GM12878 (cell line): ENCODE results near the gene ZFYVE19. TPM values are rescaled to one million over a fixed set of nuclear protein-coding genes. Genes with fewer than 3 reads are reported as not detected.

Experiments used
- ATAC-seq: fragments of 200-7000 bp; cut with Tn5 transposase; 3 replicates; pipeline ENCODE4 v1.9.1; 2020; ENCODE audit warnings: mild to moderate bottlenecking, moderate library complexity
- BruUV-seq: library from RNA; stranded (reverse); fragments of 400-500 nt; replicated peaks from 2 replicates; lab custom pipeline; 2021; lab: Mats Ljungman, UMichigan
- CTCF ChIA-PET: fragments of 300-600 bp; sonication (Branson Sonifier 250); formaldehyde crosslinking; extraction: SDS; loops from one replicate; lab custom pipeline; 2021; ENCODE audit warnings: inconsistent platforms; lab: Yijun Ruan, JAX
- POLR2A ChIA-PET: fragments of 350-600 bp; formaldehyde crosslinking; extraction: SDS; loops from one replicate; lab custom pipeline; 2021; ENCODE audit warnings: inconsistent platforms; lab: Charles Lee
- RAD21 ChIA-PET: fragments of 300-600 bp; sonication (Branson Sonifier 250); formaldehyde crosslinking; loops from one replicate; lab custom pipeline; 2023; ENCODE audit warnings: antibody characterized with exemption; ENCODE audit not compliant: unreplicated experiment; lab: Charles Lee
- SMC1A ChIA-PET: fragments of 300-600 bp; sonication (Branson Sonifier 250); formaldehyde crosslinking; loops from one replicate; lab custom pipeline; 2023; ENCODE audit not compliant: unreplicated experiment, uncharacterized antibody; lab: Charles Lee
- DNase-seq: peaks from one replicate; pipeline ENCODE4 v3.0.0-alpha.2; 2011; ENCODE audit warnings: low read depth, low spot score
- FAIRE-seq: peaks from 3 replicates; lab custom pipeline; 2011; peaks lifted over from hg19 to GRCh38; lab: Jason Lieb, UNC
- H2AFZ ChIP-seq: 2 replicates; pipeline ENCODE4 v1.6.0; 2011; ENCODE audit warnings: low read depth, low read length, control low read depth; ENCODE audit not compliant: control insufficient read depth
- H3K27ac ChIP-seq: 2 replicates; pipeline ENCODE4 v1.5.1; 2011; ENCODE audit warnings: control low read depth; ENCODE audit not compliant: control insufficient read depth, insufficient read depth
- H3K27me3 ChIP-seq, 2 experiments: replicated peaks in 1 of 2; 2 replicates each; pipeline versions ENCODE4 v1.6.0 to v1.6.1; 2011; ENCODE audit warnings: low read length in 1 of 2; ENCODE audit not compliant: control insufficient read depth in 2 of 2, insufficient read depth in 2 of 2
- H3K36me3 ChIP-seq, 2 experiments: 2 replicates each; pipeline ENCODE4 v1.5.1; 2011; ENCODE audit warnings: low read length in 1 of 2; ENCODE audit not compliant: control insufficient read depth in 2 of 2, insufficient read depth in 2 of 2
- H3K4me1 ChIP-seq: 2 replicates; pipeline ENCODE4 v1.6.1; 2011; ENCODE audit warnings: mild to moderate bottlenecking, low read length, moderate library complexity, mixed read lengths; ENCODE audit not compliant: control insufficient read depth, insufficient read depth
- H3K4me2 ChIP-seq: 2 replicates; pipeline ENCODE4 v1.6.0; 2011; ENCODE audit warnings: control low read depth; ENCODE audit not compliant: control insufficient read depth, insufficient read depth
- H3K4me3 ChIP-seq: fragments of 200-600 bp; sonication (generic); 2 replicates; pipeline ENCODE4 v1.5.1; 2016
- H3K79me2 ChIP-seq: 2 replicates; pipeline ENCODE4 v1.6.0; 2011; ENCODE audit warnings: low read length; ENCODE audit not compliant: control insufficient read depth, insufficient read depth
- H3K9ac ChIP-seq: 2 replicates; pipeline ENCODE4 v1.8.0; 2011; ENCODE audit warnings: low read length, control low read depth, mixed read lengths; ENCODE audit not compliant: control insufficient read depth, insufficient read depth
- H3K9me3 ChIP-seq: replicated peaks from 3 replicates; pipeline ENCODE4 v1.5.1; 2011; ENCODE audit warnings: mild to moderate bottlenecking, low read length; ENCODE audit not compliant: control insufficient read depth, insufficient read depth
- H4K20me1 ChIP-seq: 2 replicates; pipeline ENCODE4 v1.6.0; 2011; ENCODE audit not compliant: control insufficient read depth, insufficient read depth
- EP300 ChIP-seq, 2 experiments: fragments of 150-350 bp in 1 of 2; IDR thresholded peaks; 2 replicates each; pipeline ENCODE4 v1.6.1; 2011 to 2012; ENCODE audit warnings: low read depth in 2 of 2, low read length in 2 of 2, borderline replicate concordance in 1 of 2, improper control_type of control experiment in 1 of 2, inconsistent platforms in 1 of 2; ENCODE audit not compliant: control insufficient read depth in 1 of 2
- ESRRA ChIP-seq: IDR thresholded peaks from 2 replicates; pipeline ENCODE4 v1.6.1; 2012; ENCODE audit warnings: mild to moderate bottlenecking, low read length, improper control_type of control experiment
- HDGF ChIP-seq: fragments of 450-650 bp; IDR thresholded peaks from 2 replicates; pipeline ENCODE4 v1.6.1; 2016; ENCODE audit warnings: antibody characterized with exemption
- IRF5 ChIP-seq: fragments of 450-650 bp; IDR thresholded peaks from 2 replicates; pipeline ENCODE4 v1.6.1; 2017; ENCODE audit warnings: borderline replicate concordance
- KDM1A ChIP-seq: fragments of 200-600 bp; sonication (generic); IDR thresholded peaks from 2 replicates; pipeline ENCODE4 v1.6.1; 2016; ENCODE audit warnings: borderline replicate concordance
- NR2F1 ChIP-seq: fragments of 450-650 bp; conservative IDR thresholded peaks from 2 replicates; pipeline ENCODE4 v1.6.1; 2017; ENCODE audit warnings: mild to moderate bottlenecking
- RAD51 ChIP-seq: fragments of 450-650 bp; IDR thresholded peaks from 2 replicates; pipeline ENCODE4 v1.6.1; 2016; ENCODE audit warnings: moderate library complexity, mild to moderate bottlenecking, inconsistent platforms
- RELA ChIP-seq: fragments of 450-650 bp; IDR thresholded peaks from 2 replicates; pipeline ENCODE4 v1.8.0; 2014; ENCODE audit warnings: borderline replicate concordance; ENCODE audit not compliant: partially characterized antibody
- SMARCA5 ChIP-seq: fragments of 450-650 bp; IDR thresholded peaks from 2 replicates; pipeline ENCODE4 v1.6.1; 2017; ENCODE audit warnings: mild to moderate bottlenecking
- SREBF2 ChIP-seq: IDR thresholded peaks from 2 replicates; pipeline ENCODE4 v1.6.1; 2012; ENCODE audit warnings: mild to moderate bottlenecking, low read length
- WGBS: methylation state at CpG from one replicate; pipeline ENCODE4 v1.1.6; 2016; ENCODE audit warnings: low lambda C conversion rate; ENCODE audit not compliant: insufficient replicate concordance, insufficient coverage; ENCODE audit errors: missing lambda C conversion rate; 5-methylcytosine and 5-hydroxymethylcytosine counted together
- in situ Hi-C: fragments of 300-500 bp; cut with MboI; formaldehyde crosslinking; loops from 9 replicates; pipeline ENCODE4 v1.14.3; 2018; ENCODE audit warnings: mixed read lengths
- intact Hi-C: fragments of 100-400 bp; cut with micrococcal nuclease; formaldehyde crosslinking; loops from one replicate; pipeline ENCODE4 v1.14.2; 2022; ENCODE audit not compliant: unreplicated experiment
- polyA plus RNA-seq, 11 experiments: library from polyadenylated mRNA; depleted of rRNA in 4 of 11; unstranded in 6 of 11; stranded (reverse) in 5 of 11; fragments of >200 nt; fragmentation: Nextera tagmentation in 4 of 11; fragmentation: Illumina TruSeq in 1 of 11; extraction: Ambion mirVana in 4 of 11; extraction: Trizol in 1 of 11; gene quantifications; 1 replicate in 1 of 11; 2 replicates in 10 of 11; pipeline versions ENCODE4 v1.2.1 to v1.2.3, GENCODE V29; 2011 to 2016; ENCODE audit warnings: inconsistent platforms in 2 of 11, missing spikeins in 2 of 11, low read depth in 1 of 11
- total RNA-seq, 4 experiments: library from RNA; depleted of rRNA in 3 of 4; stranded (reverse); fragments of >200 nt in 3 of 4; fragmentation: Illumina TruSeq in 1 of 4; extraction: Trizol in 1 of 4; gene quantifications; 2 replicates each; pipeline versions ENCODE4 v1.2.1 to v1.2.3, GENCODE V29; 2013 to 2021

Gene ZFYVE19
- total and polyA plus RNA-seq, 10 of the 15 experiments (the other 5 are each of a cell fraction or from before 2014, with no cell fraction given), result 1.7 to 36.3 (median 17.0) TPM

GRCh38 chr15:40772014-40772413, 34.9 kb upstream of the ZFYVE19 start (continued):
- no peak for TF ChIP-seq IRF5
- no peak for TF ChIP-seq RELA
- no peak for TF ChIP-seq SMARCA5
- TF ChIP-seq SREBF2, result no peak
- no peak for TF ChIP-seq EP300 (IDR thresholded peaks at IDR 0.05; ENCODE audit: borderline replicate concordance in 1 of 2, control insufficient read depth in 1 of 2, low read depth in 2 of 2, low read length in 2 of 2)
- no peak for TF ChIP-seq KDM1A
- TF ChIP-seq HDGF, result no peak

- Histone ChIP-seq H2AFZ (no peak overlapping the region), H3K36me3 (peaks cover 0 to 21% of the 10 kb centered on the region in 2 experiments; a peak in 2 of 4 replicates), H3K27me3 (no peaks in the 10 kb centered on the region), H3K9ac (no peak overlapping the region), H3K4me2 (no peak overlapping the region), H3K4me3 (no peak overlapping the region), H3K79me2 (no peaks in the 10 kb centered on the region), H3K9me3 (no peaks in the 10 kb centered on the region), H3K4me1 (peaks cover 25% of the 10 kb centered on the region), H3K27ac (no peak overlapping the region), H4K20me1 (no peaks in the 10 kb centered on the region)
- ATAC-seq, result no peak
- intact Hi-C loops (no loop called here), in situ Hi-C loops (no loop called here)
- FAIRE-seq, result no peak
- no peak for DNase-seq
- BruUV-seq, result no TSS peak
- SMC1A ChIA-PET, result interaction anchor here (1.1 kb wide), 1 partner anchor 9 kb away, joined by 3 read pairs; no protein-coding TSS in a partner anchor
- TF ChIP-seq RAD51 (no peak), ESRRA (no peak), NR2F1 (no peak)
- POLR2A ChIA-PET, result interaction anchor here (0.6 to 1.1 kb wide), 2 partner anchors 36 to 415 kb away, joined by 4 to 6 read pairs; no protein-coding TSS in a partner anchor
- 87% methylated on average over 8 of the region's 8 CpGs for WGBS
- CTCF ChIA-PET, result interaction anchor here (2.4 kb wide), 1 partner anchor 9 kb away, joined by 12 read pairs; no protein-coding TSS in a partner anchor
- RAD21 ChIA-PET, result interaction anchor here (1.2 kb wide), 1 partner anchor 84 kb away, joined by 5 read pairs; no protein-coding TSS in a partner anchor
These were observed 33.4 kb upstream of the ZFYVE19 start for GRCh38 chr15:40773496-40773895.
